Measurements from ENCODE around the gene ARHGAP32. TPM values are rescaled to one million over a fixed set of nuclear protein-coding genes. Genes with fewer than 3 reads are reported as not detected.

The ARHGAP32 gene
- total RNA-seq, 1 experiment from 2014 or later: 22.0 TPM

GRCh38 chr11:128938156-128938885, 253.8 kb downstream of the ARHGAP32 start:
- no peak overlapping the region for H2BK5ac ChIP-seq (ENCODE audit: insufficient read length, low read length)
- Mint-ChIP-seq H3K9me3 (peaks cover 0 to 3% of the 10 kb centered on the region in 2 experiments; a peak in 2 of 5 replicates), H3K4me1 (peaks cover 24 to 31% of the 10 kb centered on the region in 2 experiments), H3K36me3 (ENCODE audit: insufficient read depth in 1 of 3, low read depth in 3 of 3) (0 out of 7 replicates have a peak, but pooled peaks cover 0 to 3% (median 0%) of the 10 kb centered on the region in 3 experiments), H3K27ac (peak overlapping the region in 1 of 3 experiments; percentile 32; a peak in 2 of 7 replicates), H3K27me3 (ENCODE audit: low read depth) (peaks cover 45% of the 10 kb centered on the region), H3K4me3 (no peak overlapping the region)
- H4K20me1 ChIP-seq (ENCODE audit: control insufficient read depth, insufficient read depth, insufficient read length): no peaks in the 10 kb centered on the region
- H2BK15ac ChIP-seq (ENCODE audit: low read depth, low read length): no peak overlapping the region
- H3K4ac ChIP-seq (ENCODE audit: low read depth, low read length): no peak overlapping the region
- no peak overlapping the region for H2BK20ac ChIP-seq (ENCODE audit: low read depth, low read length, poor library complexity, severe bottlenecking)
- H4K8ac ChIP-seq (replicated peaks; ENCODE audit: insufficient read length, low read depth, low read length): no peak overlapping the region
- no peak for DNase-seq
- no peak overlapping the region for H3K23ac ChIP-seq (ENCODE audit: insufficient read length, low read depth, low read length)
- no peaks in the 10 kb centered on the region for H3K9me3 ChIP-seq (ENCODE audit: control insufficient read depth, low read depth, low read length)
- no peaks in the 10 kb centered on the region for H3K79me2 ChIP-seq (ENCODE audit: insufficient read depth, low read length)
- H3K4me1 ChIP-seq (ENCODE audit: insufficient read depth, low read length): no peaks in the 10 kb centered on the region; the same call in 1 of the 2 replicates
- H3K18ac ChIP-seq (ENCODE audit: insufficient read length, low read depth, low read length): peak overlapping the region; percentile 59
- no peak overlapping the region for H3K27ac ChIP-seq (ENCODE audit: insufficient read length, low read depth, low read length)
- WGBS (ENCODE audit: extremely low coverage, insufficient read length, low lambda C conversion rate): no CpG with 5 or more reads among the region's 16 CpGs
- no peak overlapping the region for H3K9ac ChIP-seq (ENCODE audit: extremely low read depth, insufficient read length, low read length)
- H3K23me2 ChIP-seq (ENCODE audit: insufficient read length, low read depth, low read length, poor library complexity, severe bottlenecking): no peaks in the 10 kb centered on the region
- H3K4me2 ChIP-seq (ENCODE audit: insufficient read depth, insufficient read length, low read length): no peak overlapping the region
- no peak overlapping the region for H2BK120ac ChIP-seq (ENCODE audit: low read depth, low read length, poor library complexity, severe bottlenecking)
- H3K56ac ChIP-seq (ENCODE audit: insufficient read length, low read depth, low read length): no peak overlapping the region
- H2AFZ ChIP-seq (ENCODE audit: low read length): no peak overlapping the region
- peak overlapping the region; percentile 68; the same call in 1 of the 2 replicates for H3K14ac ChIP-seq (ENCODE audit: insufficient read depth, low read length)
- H4K5ac ChIP-seq (ENCODE audit: insufficient read length, low read depth, low read length): no peak overlapping the region
- no peak overlapping the region for H2AK5ac ChIP-seq (ENCODE audit: insufficient read length, low read length)
- no peak for TF ChIP-seq CTCF (conservative IDR thresholded peaks at IDR 0.05)
- peaks cover 2% of the 10 kb centered on the region; the same call in 1 of the 2 replicates for H3K27me3 ChIP-seq (ENCODE audit: insufficient read depth, low read length)
- H3K79me1 ChIP-seq (ENCODE audit: insufficient read depth, low read depth, low read length, poor library complexity, severe bottlenecking): no peaks in the 10 kb centered on the region
- no peak overlapping the region for H4K91ac ChIP-seq (ENCODE audit: insufficient read length, low read depth, low read length)
- H2BK12ac ChIP-seq (ENCODE audit: insufficient read length, low read depth, low read length): no peak overlapping the region
- H3T11ph ChIP-seq (ENCODE audit: low read length): no peak overlapping the region
